ENCODE measurements around the gene EPYC.
"Not testable (repeated sequence)": the region's sequence is repeated elsewhere in the genome, so short reads cannot be mapped to it uniquely, and the experiment has no call there.

The EPYC gene

DNA sequence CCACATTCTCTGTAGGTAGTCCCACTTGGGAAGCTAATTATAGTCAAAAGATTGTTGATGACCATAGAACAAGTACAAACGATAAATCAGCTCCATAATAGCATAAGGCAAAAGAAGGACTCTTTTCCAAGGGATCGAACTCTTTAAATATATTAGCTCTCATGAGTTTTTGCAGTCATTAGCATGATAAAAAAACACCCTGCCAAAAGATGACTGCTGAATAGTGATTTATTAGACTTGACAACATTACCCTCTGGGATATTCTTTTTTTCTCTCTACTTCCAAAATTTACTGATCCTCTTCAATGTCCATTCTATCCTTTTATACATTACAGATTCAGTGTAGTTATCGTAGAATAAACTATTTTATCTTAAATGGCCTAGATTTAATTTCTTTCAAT, 14.2 kb downstream of the EPYC start:
- no peak for DNase-seq

DNA sequence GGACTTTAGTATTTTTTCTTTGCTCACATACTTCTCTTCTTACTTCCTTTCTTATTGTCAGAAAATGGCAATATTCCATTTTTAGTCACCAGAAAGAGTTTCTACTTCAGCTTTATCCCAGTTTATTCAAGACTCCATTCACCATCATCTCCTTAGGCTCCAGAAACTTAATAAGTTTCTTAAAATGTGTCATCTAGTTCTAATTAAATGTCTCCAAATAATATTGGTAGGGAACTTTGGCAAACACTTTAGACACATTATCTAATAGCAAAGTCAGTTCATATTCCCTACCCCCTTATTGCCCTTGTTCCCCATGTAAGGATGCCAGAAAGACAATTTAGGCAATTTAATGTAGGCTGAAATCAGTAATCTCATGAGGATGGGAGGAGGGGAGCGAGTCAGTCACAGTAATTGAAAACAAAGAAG, 15.1 kb downstream of the EPYC start:
- DNase-seq = no peak

DNA sequence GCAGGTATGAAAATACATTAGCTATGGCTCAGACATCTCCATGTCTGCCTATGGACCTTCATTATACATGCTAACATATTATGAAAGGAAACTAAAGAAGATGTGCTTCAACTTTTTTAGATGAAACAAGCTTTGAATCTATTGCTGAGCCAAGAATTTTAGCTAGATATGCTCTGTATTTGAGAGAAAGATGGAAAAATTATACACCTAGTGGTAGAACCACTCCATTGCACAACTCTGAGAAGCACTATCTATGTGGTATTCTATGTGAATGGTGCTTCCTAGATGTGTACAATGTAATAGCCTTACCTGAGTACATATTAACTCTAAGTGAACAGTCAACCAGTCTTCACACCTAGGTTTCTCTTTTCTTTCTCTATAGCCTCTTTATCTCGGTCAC, 17.3 kb downstream of the EPYC start:
- DNase-seq = no peak

DNA sequence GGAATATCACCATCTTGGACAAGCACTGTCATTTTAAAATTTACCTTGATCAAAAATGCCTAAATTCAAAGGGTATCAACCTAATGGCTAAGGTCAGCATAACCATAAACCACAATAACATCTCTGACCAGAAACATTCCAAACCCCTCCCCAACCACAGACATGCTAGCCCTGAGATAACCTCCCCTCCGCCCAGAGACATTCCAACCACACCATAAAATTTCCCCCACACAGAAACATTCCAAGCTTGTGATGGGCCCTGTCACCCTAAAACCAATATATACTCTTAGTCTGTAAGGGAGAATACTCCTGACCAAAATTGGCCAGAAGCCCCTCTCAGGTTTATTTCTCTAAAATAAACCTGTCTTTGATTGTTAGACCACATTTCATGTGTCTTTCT, 17.7 kb downstream of the EPYC start:
- DNase-seq = no peak

DNA sequence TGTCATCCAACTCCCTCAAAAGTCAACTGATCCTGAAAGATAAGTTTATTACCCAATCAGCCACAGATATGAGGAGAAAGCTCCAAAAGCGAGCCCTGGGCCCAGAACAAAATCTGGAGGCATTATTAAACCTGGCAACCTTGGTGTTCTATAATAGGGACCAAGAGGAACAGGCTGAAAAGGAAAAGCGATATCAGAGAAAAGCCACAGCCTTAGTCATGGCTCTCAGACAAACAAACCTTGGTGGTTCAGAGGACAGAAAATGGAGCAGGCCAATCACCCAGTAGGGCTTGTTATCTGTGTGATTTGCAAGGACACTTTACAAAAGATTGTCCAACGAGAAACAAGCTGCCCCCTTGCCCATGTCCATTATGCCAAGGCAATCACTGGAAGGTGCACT, 19.4 kb downstream of the EPYC start:
- DNase-seq = not testable (repeated sequence)

DNA sequence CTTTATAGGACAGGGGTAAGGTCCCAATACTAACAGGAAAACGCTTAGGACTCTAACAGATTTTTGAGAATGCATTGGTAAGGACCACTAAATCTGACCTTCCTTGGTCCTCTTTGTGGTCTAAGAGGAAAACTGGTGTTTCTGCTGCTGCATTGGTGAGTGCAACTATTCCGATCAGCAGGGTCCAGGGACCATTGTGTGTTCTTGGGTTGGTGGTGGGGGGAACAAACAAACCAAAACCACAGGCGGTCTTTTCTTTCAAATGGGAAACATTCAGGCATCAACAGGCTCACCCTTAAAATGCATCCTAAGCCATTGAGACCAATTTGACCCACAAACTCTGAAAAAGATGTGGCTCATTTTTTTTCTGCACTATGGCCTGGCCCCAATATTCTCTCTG, 20.7 kb downstream of the EPYC start:
- no peak for DNase-seq

DNA sequence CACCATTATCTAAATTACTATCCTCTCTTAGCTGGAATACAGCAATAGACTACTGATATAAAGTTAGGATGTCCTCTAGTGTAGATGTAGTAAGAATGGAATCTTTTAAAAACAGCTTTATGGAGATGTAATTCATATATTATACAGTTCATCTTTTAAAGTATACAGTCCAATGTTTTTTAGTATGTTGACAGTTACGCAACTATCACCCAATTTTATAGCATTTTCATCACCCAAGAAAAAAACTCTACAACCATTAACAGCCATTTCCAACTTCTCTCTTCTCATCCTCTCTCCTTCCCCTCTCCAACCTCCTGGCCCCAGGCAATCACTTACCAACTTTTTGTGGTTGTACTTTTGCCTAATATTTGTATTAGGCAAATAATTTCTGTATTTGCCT, 22.6 kb downstream of the EPYC start:
- DNase-seq = no peak

DNA sequence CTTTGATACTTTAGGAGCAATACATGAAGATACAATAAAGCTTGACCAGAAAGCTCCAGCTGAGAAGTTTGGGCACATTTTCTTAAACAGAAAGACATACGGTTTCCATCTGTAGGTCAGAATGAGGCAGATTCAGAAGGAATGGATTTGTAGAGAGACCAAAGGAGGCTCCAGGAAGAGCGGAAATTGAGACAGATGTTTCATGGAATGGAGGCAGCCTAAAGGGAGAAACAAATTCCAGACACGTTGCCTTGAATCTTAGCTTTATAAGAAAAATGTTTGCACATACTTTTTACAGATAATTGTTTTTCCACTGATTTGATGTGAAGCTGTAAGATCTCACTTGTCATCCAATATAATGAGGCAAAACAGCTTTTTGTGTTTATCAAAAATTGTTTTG, 24.8 kb downstream of the EPYC start:
- DNase-seq = no peak

DNA sequence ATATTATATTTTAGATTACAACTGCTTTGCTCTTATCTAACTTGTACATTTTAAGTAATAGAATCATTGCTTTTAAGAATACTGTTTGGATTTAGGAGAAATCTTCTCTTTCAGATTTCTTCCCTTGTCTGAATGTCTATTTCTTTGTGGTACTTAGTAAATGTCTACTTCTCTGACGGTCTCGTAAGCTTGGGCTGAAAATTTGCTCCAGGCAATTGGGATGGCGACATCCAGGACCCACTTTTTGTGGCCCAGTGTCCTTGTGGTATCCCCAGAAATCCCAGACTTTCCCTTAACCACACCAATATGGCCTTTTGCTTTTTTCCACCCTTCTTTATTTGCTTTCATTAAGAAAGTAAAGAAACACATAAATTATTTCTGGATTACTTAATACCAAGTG, 25.8 kb downstream of the EPYC start:
- no peak for DNase-seq

DNA sequence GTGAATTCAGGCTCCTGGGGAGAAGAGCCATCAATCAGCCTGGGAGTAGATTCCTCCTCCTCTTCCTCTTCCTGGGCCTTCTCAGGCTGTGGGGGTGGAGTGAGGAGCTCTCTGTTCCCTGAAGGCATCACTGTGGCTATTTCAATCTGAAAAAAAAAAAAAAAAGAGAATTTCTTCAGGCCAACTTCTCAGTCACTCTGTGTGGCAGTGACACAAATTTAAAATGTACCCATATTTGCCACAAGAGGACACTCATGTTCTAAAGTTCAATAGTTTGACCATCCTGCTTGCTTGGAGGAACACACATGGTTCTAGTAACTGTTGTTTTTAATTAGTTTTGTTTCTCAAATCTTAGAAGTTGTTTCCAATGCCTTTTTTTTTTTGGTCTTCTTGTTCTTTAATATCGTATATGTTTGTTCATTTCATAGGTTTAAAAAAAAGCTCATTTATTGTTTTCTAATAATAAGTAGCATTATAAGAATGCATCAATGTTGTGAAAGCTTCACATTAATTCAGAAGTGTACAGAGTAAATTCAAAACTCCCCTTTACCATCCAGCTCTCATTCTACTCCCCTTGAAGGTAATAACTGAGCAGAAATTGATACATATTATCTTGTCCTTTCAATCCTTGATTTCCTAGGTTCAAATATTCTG, 26.5 kb downstream of the EPYC start:
- DNase-seq = no peak

DNA sequence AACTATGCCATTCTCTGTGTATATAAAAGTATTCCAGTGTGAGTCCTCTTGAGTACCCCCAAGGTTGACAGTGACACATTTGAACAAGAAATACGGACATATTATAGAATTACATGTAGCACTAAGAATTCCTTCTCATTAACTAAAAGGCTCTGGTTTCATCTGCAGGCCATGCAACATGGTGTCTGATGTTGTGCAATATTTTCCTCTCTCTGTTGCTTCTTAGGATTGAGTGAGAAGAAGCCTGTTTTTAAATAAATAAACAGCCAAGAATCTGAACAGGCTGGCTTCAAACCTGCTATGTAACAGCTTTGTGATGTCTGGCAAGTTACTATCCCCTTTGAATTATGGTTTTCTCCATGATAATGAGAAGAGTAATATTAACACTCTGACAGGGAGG, 27.5 kb downstream of the EPYC start:
- DNase-seq = no peak

DNA sequence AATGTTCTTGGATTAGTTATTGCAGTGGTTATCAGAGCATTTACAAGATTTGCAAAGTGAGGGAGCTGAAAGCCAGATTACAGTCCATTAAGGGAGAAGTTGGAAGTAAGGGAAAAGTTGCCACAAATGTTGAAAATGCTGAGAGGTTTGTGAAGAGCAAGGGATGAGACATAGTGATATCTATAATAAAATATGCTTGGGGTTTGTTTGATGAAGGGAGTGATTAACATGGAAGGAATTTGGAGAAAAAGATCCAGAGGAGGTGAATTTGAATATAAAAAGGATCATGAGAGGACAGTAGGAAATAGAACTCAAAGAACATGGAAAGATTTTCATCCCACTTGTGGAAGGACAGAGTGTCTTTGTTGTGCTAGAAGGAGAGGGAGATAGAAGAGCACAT, 30.5 kb downstream of the EPYC start:
- no peak for DNase-seq

DNA sequence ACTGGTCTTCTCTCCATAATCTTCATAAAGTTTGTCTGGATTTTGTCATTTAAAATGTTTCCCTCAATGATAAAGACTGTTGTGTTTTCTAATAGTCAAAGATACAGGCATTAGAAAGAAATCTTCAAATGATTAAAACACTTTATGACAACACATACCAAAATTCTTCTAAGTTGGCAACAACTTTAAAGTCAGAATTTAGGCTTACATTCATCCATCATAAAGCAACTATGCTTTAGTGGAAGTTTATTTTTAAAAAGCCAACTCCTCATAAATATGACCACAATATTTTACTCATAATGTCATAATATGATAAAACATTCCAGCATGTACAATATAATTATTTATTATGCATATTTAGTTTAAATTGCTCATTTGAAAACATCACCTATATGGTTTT, 32.5 kb downstream of the EPYC start:
- no peak for DNase-seq

DNA sequence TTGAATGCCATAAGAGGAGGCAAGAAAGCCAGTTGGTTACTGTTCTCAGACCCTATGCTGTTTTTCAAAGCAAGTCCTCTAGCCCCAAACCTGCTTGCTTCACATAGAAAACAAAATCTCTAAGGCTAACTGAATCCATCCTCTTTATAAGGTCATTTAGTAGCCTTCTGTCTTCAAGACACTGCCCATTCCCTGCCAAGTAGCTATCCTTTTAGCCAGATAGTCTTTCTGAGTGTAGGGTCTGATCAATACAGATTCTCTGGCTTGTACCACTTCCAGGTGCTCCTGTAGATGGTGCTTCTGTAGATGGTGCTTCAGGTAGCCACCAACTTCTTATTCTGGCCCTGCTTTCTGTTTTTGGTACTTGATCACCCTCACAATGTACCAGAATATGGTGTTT, 33.9 kb downstream of the EPYC start:
- DNase-seq = no peak

DNA sequence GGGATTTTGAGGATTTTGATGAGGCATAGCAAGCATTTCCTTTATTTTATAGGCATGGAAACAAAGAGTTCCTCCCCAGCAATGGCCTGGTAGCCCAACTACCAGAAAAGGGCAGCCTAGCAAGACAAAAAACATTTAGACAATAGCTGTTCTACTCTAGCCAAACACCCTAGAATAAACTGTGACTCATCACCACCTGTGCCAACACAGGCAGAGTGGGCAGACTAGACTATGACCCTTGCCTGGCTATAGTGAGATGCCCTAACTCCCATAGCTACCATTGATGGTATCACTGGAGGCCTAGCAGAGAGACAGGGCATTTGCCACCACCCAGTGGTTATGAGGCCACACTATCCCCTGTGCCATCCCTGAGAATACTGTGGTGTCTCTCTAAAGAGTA, 34.3 kb downstream of the EPYC start:
- no peak for DNase-seq

DNA sequence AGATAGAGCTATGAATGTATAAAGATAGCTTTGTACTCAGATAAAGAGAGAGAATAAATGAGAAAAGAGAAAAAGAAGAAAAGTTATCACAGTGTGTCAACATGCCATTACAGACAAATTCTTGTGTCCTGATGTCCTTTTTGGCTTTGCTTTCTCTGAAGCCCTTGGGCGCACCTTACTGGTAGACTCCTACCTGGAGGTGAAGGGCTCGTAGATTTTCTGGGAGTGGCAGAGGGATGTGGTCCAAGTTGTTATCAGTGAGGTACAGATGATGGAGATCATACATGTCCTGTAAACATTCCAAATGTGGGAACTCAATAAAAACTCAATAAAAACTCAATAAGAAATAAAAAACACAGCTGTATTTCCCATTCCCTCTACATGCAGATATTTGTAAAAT, 34.9 kb downstream of the EPYC start:
- DNase-seq = no peak

DNA sequence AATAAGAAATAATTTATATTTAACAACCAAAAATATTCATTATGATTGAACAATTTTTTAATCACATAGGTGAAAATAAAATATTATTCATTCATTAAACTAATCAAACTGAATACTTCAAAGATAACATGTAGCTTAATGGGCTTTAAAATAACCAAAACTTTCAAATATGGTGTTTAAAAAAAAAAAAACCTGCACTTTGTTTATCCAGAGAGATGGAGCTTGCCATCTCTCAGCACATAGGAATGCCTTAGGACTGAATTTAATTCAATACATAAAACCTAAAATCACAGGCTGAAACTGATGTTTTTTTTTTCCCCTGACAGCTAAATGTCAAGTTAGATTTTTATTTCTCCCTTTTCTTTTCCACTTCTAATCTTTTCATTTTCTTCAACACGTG, 35.4 kb downstream of the EPYC start:
- no peak for DNase-seq

DNA sequence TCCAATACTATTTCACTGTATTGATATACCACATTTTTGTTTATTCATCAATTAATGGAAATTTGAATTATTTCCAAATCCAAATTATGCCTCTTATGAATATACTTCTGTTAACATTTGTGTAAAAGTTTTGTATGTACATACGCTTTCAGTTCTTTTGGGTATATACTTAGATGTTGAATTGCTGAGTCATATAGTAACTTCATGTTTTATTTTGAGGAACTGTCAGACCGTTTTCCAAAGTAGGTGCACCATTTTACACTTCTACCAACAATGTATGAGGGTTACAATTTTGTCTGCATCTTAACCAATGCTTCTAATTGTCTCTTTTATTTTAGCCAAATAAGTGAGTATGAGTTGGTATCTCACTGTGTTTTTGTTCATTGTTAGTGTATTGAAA, 39.6 kb downstream of the EPYC start:
- DNase-seq = no peak

DNA sequence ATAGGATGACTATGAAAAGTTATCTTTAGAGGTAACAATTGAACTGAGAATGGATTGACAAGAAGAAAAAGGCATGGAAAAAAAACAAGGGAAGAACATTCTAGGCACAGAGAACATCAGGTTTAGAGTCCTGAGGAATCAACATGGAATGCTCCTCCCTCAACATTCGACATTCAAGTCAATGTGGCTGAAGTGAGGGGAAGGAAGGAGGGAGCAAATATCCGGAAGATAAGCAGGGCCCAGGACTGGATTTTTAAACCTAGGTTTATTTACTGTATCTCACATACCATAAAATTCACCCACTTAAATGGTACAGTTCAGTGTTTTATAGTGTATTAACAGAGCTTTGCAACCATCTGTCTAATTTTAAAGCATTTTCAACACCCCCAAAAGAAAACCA, 40.2 kb downstream of the EPYC start:
- no peak for DNase-seq

DNA sequence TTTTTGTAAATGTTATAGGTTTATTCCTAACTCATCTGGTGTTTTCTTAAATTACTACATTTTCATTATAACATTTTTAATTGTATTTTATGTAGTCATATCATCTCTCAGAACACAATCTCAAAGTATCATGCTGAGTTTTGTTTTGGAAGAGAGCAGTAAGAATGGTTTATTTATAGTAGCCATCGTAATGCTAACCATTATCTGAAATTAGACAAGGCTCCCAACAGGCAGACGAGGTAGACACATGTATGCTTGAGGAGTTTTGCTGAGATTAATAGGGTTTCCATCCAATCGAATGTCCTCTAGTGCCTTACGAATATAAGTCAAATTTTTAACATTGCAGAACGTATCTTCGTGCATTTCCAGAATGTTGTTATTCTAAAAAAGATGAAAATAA, 40.8 kb downstream of the EPYC start:
- DNase-seq = no peak

DNA sequence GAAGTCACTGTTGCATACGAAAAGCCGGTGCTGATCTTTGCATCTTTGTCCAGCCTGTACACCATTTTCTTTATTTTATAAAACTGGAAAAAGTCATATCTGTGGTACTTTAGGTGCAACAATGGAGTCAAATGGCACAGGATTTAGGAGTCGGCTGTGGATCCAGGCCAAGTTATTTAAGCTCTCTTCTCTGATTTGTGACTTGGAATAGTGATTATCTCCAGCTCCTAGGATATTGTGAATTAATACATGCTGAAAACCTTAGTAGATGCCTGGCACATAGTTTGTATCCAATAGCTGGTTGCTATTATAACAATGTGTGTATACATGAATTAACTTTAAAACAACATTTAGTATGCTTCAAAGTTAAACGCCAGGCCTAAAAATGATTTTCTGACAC, 43.6 kb downstream of the EPYC start:
- no peak for DNase-seq

DNA sequence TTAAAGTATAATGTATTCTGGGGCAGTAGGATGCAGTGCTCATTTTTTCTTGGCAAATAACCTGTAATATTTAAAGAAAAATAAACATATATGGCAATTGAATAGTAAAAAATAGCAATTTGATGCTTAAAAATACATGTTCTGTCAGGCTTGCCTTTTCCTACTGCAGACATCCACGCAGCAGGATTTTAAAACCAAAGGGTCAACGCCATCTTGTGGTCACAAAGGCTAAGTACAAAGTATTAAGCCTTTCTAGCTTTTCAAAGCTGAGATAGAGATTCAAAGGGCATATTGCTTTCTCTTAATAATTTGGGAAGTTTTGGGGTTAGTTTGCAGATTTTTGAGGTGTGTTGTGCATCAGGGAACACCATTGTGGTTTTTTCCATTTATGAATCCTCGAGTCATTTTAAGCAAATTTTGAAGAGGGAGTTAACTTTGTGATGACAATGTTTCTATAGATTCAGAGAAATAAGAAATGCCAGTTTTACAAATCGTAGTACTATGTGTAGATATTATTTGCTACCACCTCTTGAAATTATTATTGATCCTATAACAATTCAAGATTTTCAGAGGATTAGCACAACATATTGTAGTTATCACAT, 45.1 kb downstream of the EPYC start:
- no peak for DNase-seq

DNA sequence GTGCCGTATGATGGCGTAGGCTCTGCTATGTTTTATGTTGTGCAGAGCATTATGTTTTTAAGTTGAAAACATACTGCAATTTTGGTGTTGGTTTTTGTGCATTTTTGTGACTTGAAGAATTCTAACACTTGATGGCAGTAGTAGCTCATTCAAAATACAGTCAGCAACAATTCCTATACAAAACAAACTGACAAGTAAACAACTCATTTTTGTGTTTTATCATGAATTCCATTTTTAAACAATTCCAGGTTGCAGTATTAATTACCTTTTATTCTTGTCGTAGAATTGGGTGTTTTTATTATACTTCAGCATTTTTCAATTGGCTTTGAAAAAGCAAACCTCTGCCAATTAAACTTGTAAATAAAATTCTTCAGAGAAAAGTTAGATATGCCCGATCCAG, 45.7 kb downstream of the EPYC start:
- no peak for DNase-seq

DNA sequence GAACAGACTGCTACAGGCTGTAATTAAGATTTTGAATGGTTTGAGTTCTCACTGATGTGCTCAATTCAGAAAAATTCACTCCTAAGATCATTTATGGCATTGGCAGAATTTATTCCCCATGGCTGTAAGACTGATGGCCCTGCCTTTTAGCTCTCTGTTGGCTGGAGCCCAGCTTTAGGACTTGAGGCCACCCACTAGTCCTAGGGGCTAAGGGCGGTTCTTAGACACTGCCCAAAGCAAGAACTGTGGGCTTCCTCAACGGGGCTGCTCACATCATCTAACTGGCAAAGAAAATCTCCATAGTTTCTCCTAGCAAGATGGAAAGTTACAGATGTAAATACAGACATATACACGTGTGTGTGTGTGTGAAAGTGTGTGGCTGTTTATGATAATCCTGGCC, 46.4 kb downstream of the EPYC start:
- DNase-seq = no peak

DNA sequence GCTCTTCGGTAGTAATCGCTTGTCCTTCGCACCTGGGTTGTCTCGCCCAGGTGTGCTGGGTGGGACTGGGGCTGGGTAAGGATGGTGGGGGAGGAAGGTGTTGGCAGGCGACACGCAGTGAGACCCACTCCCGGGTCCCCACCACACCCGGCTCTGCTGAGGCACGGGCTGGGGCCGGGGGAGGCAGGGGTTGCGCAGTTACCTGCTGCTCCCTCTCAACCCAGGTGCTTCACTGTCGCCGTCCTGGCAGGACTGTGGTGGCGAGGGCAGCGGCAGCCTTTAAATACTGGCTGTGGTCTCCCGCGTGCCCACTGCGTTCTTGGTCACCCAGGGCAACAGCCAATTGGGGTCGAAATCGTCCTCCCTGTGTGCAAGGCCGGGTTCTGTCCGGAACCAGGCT, 49.9 kb downstream of the EPYC start, which contains the start of gene CCER1:
CCER1 (minus strand) TSS at position 256 of the 400 bp plus-strand sequence. CDS start 434 bp downstream, outside the sequence.
- DNase-seq = no peak
